ENCODE results near the gene CSTB.

The CSTB gene

DNA sequence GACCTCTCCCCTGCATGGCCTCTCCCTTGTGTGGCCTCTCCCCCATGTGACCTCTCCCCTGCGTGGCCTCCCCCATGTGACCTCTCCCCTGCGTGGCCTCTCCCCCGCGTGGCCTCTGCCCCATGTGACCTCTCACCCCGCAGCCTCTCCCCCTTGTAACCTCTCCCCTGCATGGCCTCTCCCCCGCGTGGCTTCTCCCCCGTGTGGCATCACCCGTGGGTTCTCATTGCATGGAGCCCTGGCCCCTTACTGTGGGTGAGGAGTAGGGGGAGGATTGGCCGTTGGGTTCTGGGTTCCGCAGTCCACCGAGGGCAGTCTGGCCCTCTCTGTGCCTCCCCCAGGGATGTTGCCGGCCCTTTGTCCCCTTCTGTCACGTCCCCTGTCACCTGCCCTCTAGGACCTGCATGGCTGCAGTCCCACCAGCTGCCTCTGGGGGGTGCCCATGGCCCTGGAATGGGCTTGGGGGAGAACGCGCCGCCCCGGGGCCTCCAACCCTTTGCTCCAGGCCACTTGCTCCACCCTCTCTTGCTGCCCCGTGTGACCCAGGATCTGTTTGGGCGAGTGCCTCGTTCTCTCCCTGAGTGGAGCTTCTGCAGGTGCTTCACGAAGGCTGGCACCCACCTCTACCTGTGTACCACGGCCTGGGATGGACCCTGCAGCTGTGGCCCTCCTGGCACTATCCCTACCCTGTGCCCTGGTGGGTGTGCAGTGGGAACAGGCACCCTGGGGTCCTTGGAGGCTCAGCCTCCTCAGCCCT lies 34.6 kb upstream of the CSTB start:
- DNase-seq = peak; percentile 71 to 98

DNA sequence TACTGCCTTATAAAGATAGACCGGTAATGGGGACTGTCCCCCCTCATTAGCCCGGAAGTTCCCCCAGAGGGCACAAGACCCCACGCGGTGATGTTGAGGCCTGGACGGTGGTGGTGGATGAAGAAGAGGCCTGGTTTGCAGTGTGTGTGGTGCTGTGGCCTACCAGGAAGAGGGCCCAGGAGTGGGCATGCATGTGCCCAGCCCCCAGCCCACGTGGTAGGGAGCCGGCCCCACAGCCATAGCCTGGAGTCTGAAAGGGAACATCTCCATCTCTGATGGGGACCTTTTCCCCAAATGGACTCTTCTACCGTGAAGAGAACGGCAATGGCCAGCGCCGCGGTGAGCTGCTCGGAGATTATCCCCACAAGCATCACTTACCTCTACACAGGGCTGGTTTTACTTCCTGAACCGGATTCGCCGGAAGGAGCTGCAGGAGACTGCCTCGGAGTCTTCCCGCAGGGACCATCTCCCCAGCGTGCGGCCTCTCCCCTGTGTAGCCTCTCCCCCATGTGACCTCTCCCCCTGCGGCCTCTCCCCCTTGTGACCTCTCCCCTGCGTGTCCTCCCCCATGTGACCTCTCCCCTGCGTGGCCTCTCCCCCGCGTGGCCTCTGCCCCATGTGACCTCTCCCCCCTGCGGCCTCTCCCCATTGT lies 33.9 kb upstream of the CSTB start:
- DNase-seq = no peak

DNA sequence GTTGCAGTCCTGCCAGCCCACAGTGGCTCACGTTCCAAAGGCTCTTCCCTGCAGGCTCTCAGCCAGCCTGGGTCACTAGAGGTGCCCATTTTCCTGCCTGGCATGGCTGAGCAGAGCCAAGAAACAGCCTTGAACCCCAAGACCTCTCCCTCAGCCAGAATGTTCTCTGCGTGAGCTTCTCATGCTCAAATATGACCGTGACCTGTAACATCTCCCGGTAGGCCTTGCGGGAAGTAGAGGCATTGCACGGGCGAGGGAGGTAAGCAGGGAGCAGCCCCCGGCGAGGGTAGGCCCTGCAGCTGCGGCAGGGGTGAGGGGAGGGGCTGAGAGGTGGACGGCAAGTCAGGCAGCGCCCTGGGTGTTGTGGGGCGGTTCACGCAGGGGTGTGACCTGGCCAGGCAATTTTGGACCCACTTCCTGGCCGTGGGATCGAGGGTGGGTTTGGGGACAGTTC lies 33.3 kb upstream of the CSTB start:
- DNase-seq = no peak

DNA sequence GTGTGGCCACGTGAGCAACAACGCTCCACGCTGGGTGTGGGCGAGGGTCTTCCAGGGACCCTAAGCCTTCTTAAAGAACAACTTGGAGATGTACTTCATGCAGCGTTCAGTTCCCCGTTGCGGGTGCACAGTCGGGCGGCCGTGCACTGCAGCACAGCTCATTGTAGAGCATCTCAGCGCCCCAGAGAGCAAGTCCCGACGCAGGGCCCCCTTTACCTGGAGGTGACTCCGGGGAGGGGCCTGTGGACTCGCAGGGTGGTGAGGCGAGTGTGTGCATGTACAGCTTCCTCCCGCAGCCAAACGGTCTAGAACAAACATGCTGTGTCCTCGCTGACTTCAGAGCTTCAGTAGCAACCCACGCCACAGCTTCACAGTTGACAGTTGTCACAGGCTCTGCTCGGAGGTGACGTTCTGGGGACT lies 32.7 kb upstream of the CSTB start:
- no peak for DNase-seq

DNA sequence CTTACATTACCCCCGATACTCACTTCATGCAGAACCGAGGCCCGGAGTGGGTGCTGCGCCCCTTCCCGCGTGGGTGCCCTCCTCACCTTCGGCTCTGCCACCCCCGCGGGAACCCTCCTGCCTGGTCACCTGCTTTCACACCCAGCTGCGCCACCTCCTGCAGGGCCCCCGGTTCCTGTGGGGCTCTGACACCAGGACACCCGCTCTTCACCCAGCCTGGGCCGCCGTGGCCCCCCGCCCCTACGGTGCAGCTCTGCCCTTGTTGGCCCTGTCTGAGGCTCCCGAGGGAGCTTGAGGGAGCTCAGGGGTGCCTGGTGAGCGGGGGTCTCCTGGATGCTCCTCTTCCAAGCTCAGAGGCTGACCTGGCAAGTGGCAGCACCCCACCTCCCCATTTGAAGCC lies 32.3 kb upstream of the CSTB start:
- DNase-seq = no peak

DNA sequence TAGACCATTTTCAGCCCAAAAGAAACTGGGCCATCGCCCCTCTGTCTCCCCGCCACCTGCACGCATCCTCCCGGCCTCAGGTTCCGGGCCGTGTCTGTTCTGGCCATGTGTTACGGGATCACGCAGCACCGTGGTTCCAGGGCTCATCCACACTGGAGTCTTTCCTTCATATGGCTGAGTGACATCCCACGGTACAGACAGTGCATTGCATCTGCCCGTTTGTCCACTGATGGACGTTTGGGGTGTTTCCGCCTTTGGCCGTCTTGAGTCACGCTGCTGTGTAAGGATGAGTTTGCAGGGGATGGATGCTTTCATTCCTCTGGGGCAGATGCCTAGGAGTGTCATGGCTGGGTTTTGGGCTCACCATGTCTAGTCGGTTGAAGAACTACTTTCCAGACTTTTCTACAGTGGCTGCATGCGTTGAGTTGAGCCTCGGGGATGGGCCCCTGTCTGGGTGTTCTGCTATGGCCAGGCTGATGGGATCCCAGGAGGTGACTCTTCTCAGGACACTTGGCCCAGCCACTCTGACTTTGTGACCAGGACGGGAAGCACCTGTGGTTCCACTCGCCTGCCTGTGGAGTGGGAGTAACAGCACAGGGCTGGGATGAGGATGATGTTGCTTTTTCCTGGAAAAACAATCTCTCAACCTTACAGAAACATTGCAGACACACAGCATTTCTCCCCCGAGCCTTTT lies 30.1 kb upstream of the CSTB start:
- no peak for DNase-seq

DNA sequence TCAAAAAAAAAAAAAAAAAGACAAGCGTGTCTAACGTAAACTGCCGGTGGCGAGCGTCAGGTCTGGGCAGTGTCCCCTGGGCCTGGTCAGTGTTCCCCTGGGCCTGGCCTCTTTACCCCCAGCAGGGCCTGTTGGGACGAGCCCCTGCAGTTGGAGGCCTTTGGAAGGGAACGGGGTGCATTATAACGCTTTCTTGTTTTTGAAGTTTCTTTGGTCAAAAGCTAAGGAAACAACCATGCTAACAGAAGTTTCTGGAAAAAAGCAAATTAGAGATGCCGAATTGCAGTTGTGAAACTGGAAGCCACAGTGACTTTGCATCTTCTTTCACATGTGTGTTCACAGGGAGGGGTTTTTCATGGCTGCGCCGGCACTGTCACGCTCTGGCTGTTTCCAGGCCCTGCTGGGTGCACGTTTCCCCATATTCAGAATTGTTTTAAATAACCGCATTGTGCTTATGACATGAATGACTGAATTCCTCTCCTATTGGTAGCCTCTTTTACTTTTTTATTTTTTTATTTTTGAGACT lies 29.2 kb upstream of the CSTB start:
- DNase-seq = peak; percentile 81

DNA sequence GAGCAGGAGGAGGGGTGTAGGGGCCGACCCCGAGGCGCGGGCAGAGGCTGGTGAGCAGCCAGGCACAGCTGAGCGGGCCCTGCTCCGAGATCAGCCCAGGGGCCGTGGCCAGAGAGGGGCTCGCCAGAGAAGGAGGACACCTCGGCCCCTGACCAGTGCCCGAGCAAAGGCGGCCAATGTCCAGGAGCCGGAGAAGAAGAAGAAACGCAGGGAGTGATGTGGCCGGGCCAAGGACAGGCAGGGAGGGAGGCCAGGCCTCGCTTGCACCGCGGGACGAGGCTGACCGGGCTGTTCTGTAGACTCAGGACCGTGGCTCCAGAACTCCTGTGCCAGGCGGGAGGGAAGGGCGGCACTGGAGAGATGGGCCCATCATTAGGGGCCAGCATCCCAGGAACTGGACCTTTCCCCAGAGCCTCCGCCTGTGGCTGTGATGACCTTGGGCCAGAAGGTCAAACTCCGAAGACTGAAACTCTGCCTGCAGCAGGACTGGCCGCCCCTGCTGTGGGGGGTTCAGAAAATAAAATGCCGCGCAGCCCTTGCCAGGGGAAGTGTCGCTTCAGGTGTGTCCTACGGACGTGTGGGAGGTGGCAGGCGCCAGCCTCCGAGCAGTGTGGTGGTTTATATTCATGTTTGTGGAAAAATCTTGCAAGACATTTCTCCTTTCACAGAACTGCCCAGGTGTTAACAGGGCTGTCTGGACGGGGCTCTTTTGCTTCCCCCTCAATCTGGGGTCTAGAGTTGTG lies 27.6 kb upstream of the CSTB start:
- DNase-seq = no peak

DNA sequence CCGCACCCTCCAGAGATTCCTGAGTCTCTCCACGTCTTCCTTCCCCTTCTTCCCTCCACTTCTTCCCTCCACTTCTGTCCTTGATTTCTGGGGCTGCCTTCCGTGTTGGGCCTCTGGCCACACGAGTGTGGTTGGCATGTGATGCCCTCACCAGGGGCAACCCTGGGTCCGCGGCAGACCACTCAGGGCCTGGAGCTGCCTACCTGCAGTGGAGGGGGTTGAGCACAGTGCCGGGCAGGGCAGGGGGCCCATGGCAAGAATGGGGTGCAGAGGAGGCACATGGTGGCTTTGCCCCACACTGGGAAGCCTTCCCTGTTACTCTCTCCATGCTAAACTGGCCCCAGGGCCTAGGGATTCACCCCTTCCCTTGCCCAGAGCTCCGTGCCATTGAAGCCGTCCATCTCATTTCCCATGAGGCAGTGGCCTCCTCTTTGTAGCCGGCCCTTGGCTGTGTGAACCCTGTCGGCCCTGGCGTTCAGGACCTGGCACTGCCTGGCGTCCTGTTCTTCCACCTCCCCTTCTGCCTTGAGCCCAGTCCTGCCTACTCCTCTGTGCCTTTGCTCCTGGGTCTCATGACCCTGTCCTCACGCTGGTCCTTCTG lies 26.7 kb upstream of the CSTB start:
- DNase-seq = no peak

DNA sequence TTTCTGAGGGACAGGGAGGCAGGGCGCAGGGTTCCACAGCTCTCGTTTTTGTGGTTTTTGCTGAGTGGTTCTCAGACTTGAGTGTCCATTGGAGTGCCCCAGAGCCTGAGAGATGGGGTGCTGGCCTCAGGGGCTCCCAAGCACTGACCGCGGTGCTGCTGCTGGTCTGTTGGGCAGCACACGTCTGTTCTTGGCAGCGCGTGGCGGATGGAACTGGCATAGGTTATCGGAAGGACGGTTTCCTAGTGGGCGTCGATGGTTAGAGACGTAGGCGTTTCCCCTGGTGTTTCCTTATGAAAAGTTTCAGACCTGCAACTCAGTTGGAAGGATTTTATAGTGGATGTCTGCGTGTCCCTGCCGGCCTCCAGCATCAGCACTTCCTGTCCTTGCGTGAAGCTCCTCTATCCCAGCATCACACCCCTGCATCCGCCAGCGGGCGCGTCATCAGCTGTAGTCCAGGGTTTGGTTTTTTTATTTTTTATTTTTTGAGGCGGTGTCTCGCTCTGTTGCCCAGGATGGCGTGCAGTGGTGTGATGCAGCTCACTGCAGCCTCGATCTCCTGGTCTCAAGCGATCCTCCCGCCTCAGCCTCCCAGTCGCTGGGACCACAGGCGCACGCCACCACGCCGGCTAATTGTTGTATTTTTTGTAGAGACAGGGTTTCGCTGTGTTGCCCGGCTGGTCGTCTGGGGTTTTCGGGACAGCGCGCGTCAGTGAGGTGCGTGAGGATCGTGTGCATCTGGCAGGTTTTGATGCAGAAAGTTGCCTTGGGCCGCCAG lies 25.1 kb upstream of the CSTB start:
- no peak for DNase-seq

DNA sequence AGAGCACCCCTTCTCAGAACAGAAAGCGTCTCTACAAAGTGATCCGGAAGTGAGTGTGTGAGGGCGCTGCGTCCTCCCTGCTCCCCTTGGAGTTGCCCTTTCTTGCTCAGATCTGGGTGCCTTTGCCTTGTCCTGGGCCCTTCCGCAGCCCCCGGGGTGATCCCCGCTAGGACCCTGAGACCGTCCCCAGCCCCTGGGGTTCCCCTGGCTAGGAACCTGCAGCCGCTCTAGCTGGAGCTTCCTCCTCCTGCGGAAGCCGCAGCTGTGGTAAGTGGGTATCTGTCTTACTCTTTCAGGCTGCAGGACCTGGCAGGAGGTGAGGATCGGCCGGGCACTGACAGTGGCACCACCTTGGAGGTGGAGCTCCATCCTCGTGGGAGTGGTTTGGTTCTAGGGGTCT lies 24.5 kb upstream of the CSTB start:
- DNase-seq = no peak

DNA sequence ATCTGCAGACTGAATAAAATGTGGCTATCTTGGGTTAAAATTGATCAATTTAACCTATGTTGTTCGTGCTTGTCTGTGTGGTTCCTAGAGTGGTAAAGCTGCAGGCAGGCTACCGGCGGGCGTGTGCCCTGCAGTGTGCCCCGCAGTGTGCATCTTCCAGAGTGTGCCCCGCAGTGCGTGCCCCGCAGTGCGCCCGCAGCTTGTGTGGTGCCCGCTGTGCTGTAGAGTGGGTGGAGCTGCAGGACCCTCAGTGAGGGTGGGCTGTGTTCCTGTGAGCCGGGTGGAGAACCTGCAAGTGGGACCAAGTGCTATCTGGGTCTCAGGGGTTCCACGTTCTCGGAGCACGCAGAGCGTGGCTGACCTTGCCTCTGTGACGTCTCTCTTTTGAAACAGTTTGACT lies 24.0 kb upstream of the CSTB start:
- no peak for DNase-seq

DNA sequence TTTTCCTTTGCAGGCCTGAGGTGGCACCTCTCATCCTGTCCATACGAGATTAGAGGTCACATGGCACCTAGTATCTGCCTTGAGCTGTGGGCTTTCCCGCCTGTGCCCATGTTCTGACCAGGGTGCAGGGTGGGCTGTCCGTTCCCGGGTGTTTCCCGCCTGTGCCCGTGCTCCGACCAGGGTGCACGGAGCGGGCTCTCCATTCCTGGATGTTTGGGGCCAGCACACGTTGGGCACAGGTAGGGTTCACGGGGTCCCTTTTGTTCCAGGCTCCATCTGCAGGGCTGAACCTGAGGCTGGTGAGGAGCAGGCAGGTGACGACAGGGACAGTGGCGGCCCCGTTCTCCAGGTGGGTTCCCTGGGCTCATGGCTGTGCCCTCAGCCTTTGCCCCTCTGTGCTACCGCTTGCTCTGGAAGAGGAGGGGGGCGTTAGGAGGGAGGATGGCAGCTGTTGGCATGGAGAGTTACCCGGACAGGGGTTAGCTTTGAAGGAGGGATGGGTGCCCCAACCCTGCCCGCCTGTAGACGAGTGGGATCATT lies 23.3 kb upstream of the CSTB start:
- DNase-seq = no peak

DNA sequence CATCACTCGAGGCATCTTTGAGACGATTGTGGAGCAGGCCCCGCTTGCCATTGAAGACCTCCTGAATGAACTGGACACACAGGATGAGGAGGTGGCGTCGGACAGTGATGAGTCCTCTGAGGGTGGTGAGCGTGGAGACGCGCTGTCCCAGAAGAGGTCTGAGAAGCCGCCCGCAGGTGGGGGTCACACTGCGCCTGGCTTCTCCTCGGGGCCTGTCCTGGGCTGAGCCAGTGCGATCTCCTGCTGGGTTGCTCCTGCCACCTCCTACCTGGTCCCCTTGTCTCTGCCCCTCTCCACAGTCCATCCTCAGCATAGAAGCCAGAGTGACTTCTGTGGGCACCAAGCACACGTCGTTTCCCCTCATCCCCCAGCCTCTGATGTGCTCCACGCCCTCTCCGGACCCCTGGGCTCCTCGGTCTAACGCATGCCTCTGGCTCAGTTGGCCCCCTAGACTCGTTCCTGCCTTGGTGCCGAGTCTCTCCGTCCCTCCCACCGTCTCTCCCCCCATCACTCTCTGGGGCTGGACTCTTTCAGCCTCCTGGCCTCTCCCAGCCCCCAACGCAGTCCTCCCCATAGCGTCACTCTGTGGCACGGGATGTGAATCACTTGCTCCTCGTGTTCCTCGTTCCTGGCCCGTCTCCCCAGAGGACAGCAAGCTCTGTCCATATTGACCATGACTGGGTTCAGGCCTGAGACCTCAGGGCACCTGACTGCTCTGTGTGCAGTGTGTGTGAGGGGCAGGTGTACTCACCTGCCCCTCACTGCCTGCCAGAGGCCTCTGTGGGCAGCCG lies 22.0 kb upstream of the CSTB start:
- no peak for DNase-seq

DNA sequence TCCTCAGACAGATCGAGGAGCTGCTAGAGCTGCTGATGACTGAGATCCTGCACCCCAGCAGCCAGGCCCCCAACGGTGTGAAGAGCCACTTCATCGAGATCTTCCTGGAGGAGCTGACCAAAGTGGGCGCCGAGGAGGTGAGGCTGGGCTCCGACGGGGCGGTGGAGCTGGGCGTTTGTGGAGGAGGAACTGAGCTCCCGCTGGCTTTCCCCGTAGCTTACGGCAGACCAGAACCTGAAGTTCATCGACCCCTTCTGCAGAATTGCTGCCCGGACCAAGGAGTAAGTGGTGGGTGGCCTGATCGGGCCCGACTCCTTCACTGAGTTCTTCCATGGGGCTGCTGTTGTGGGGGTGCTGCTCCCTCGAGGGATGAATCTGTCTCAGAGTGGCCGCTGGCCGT lies 21.3 kb upstream of the CSTB start:
- no peak for DNase-seq

DNA sequence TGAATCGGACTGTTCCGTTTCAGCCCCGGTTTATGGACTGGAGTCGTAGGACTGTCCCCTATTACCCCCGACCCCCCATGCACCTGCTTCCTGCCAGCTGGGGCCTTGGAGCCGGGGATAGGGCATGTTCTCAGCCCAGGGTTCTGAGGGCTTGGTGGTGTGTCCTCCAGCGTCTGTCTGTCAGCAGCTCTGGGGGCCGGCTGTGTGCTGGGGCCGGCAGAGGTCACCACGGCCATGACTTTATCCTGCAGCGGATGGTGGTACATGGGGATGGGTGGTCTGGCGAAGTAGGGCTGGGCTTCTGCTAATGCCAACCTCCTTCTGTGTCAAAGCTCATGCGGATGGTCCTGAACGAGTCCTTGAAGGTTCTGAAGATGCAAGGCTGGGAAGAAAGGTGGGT lies 18.7 kb upstream of the CSTB start:
- no peak for DNase-seq

DNA sequence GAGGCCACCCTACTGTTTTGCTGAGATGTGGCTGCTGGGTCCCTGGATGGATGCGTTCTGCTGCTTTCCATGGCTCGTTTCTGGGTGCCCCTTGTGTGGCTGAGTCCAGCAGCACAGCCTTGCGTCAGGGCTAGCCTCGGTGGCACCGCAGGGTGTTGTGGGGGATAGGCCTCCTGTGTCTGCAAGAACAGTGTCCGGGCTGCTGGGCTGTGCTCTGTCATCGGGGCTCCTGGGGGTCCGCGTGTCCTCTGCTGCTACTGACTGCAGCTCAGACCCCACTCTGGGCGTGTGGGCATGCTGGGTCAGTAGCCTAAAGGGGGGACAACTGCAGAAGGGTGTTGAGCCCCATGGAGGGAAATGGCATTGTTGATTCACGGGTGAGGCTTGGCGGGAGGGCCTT lies 18.2 kb upstream of the CSTB start:
- no peak for DNase-seq

DNA sequence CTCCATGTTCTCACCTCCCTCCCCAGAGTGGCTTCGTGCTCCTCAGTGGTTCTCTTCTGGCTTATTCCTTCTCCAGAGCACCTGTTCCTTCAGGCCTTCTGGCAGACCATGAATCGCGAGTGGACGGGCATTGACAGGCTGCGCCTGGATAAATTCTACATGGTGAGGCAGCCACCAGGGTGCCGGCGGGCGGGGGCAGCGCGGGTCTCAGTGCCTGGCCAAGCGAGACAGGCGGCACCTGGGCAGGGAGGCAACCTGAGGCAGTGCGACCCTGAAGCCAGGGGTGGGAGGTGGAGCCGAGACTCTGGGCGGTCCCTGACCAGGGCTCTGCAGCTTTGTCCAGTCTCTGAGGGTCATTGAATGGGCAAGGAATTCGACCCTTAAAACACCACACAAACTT lies 17.1 kb upstream of the CSTB start:
- no peak for DNase-seq

DNA sequence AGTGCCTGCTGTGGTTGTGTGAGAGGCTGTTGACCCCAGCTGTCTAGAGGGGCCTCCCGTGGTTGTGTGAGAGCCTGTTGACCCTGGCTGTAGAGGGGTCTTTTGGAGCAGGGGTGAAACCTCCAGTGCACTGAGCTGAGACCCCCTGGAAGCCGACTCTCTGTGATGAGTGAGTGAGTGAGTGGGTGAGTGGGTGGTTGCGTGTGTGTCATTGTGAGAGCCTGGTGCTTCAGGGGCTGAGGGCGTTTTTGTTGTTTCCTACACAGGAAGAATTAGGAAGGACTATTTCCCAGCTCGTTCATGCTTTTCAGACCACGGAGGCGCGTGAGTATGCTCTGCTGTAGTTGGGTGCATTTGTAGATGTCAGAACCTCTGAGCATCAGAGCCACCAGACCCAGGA lies 16.3 kb upstream of the CSTB start:
- no peak for DNase-seq

DNA sequence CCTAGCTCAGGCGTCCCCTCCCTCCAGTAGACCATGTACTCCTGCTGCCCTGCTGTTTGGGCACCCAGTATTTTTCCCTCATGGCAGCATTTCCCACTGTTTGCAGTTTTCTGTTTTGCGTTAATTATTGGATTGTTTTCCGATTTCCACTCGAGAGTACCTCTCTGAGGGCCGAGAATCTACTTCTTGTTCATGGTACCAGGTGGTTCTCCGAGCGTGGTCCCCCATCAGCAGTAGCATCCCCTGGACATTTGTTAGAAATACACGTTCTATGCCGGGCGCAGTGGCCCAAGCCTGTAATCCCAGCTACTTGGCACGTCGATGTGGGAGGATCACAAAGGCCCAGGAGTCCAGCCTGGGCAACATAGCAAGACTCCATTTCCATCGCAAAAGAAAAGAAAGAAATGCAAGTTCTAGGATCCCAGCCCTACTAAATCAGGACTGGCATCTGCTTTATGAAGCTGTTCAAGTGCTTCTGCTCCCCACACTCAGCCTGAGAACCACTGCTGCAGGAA lies 14.0 kb upstream of the CSTB start:
- no peak for DNase-seq
